Measurements from ENCODE around the gene CCDC196. TPM values are rescaled to one million over a fixed set of nuclear protein-coding genes. Genes with fewer than 3 reads are reported as not detected.

CCDC196 gene
- polyA plus RNA-seq, 1 donor, result 0.72 TPM

GRCh38 chr14:66471584-66471983 is 14.6 kb upstream of the CCDC196 start:
- no peaks in the 10 kb centered on the region for H3K9me3 ChIP-seq (ENCODE audit: control insufficient read depth, low read depth, low read length)
- no peak overlapping the region for H3K4me3 ChIP-seq (ENCODE audit: low read length)
- H3K4me1 ChIP-seq (ENCODE audit: control insufficient read depth, insufficient read depth, low read length), result no peaks in the 10 kb centered on the region
- no CpG with 5 or more reads among the region's 4 CpGs for WGBS (ENCODE audit: insufficient coverage, low lambda C conversion rate)
- no peak for DNase-seq
- H3K36me3 ChIP-seq (ENCODE audit: control insufficient read depth, insufficient read depth, low read length), result no peaks in the 10 kb centered on the region
- H3K27me3 ChIP-seq (ENCODE audit: control insufficient read depth, insufficient read depth, low read length), result no peaks in the 10 kb centered on the region
- H3K27ac ChIP-seq (ENCODE audit: low read length), result no peak overlapping the region

GRCh38 chr14:66472251-66472650 is 13.9 kb upstream of the CCDC196 start:
- no peak overlapping the region for H3K4me3 ChIP-seq (ENCODE audit: low read length)
- H3K27ac ChIP-seq (ENCODE audit: low read length), result no peak overlapping the region
- no peaks in the 10 kb centered on the region for H3K36me3 ChIP-seq (ENCODE audit: control insufficient read depth, insufficient read depth, low read length)
- DNase-seq, result no peak
- no peaks in the 10 kb centered on the region for H3K4me1 ChIP-seq (ENCODE audit: control insufficient read depth, insufficient read depth, low read length)
- H3K9me3 ChIP-seq (ENCODE audit: control insufficient read depth, low read depth, low read length), result no peaks in the 10 kb centered on the region
- no peaks in the 10 kb centered on the region for H3K27me3 ChIP-seq (ENCODE audit: control insufficient read depth, insufficient read depth, low read length)

GRCh38 chr14:66473223-66473622 is 12.9 kb upstream of the CCDC196 start:
- Histone ChIP-seq H3K27ac (ENCODE audit: low read length) (no peak overlapping the region), H3K27me3 (ENCODE audit: control insufficient read depth, insufficient read depth, low read length) (no peaks in the 10 kb centered on the region), H3K4me1 (ENCODE audit: control insufficient read depth, insufficient read depth, low read length) (no peaks in the 10 kb centered on the region), H3K4me3 (ENCODE audit: low read length) (no peak overlapping the region), H3K36me3 (ENCODE audit: control insufficient read depth, insufficient read depth, low read length) (no peaks in the 10 kb centered on the region), H3K9me3 (ENCODE audit: control insufficient read depth, low read depth, low read length) (no peaks in the 10 kb centered on the region)
- WGBS (ENCODE audit: insufficient coverage, low lambda C conversion rate), result 92% methylated on average over 2 of the region's 2 CpGs
- DNase-seq, result no peak

- no peak for DNase-seq
- no peak overlapping the region for H3K27ac ChIP-seq (ENCODE audit: low read length)
- H3K9me3 ChIP-seq (ENCODE audit: control insufficient read depth, low read depth, low read length), result no peaks in the 10 kb centered on the region
- WGBS (ENCODE audit: insufficient coverage, low lambda C conversion rate), result no CpG with 5 or more reads among the region's 1 CpG
- H3K4me3 ChIP-seq (ENCODE audit: low read length), result no peak overlapping the region
- H3K36me3 ChIP-seq (ENCODE audit: control insufficient read depth, insufficient read depth, low read length), result no peaks in the 10 kb centered on the region
- no peaks in the 10 kb centered on the region for H3K4me1 ChIP-seq (ENCODE audit: control insufficient read depth, insufficient read depth, low read length)
- H3K27me3 ChIP-seq (ENCODE audit: control insufficient read depth, insufficient read depth, low read length), result no peaks in the 10 kb centered on the region
Measured at GRCh38 chr14:66476964-66477363, 9.2 kb upstream of the CCDC196 start.

GRCh38 chr14:66477567-66477966 is 8.6 kb upstream of the CCDC196 start:
- DNase-seq, result no peak
- H3K27ac ChIP-seq (ENCODE audit: low read length), result no peak overlapping the region
- no peaks in the 10 kb centered on the region for H3K9me3 ChIP-seq (ENCODE audit: control insufficient read depth, low read depth, low read length)
- H3K4me3 ChIP-seq (ENCODE audit: low read length), result no peak overlapping the region
- no peaks in the 10 kb centered on the region for H3K4me1 ChIP-seq (ENCODE audit: control insufficient read depth, insufficient read depth, low read length)
- no peaks in the 10 kb centered on the region for H3K36me3 ChIP-seq (ENCODE audit: control insufficient read depth, insufficient read depth, low read length)
- H3K27me3 ChIP-seq (ENCODE audit: control insufficient read depth, insufficient read depth, low read length), result no peaks in the 10 kb centered on the region

- DNase-seq, result no peak
- no peak overlapping the region for H3K27ac ChIP-seq (ENCODE audit: low read length)
- no peaks in the 10 kb centered on the region for H3K36me3 ChIP-seq (ENCODE audit: control insufficient read depth, insufficient read depth, low read length)
- H3K9me3 ChIP-seq (ENCODE audit: control insufficient read depth, low read depth, low read length), result no peaks in the 10 kb centered on the region
- no peaks in the 10 kb centered on the region for H3K4me1 ChIP-seq (ENCODE audit: control insufficient read depth, insufficient read depth, low read length)
- WGBS (ENCODE audit: insufficient coverage, low lambda C conversion rate), result no CpG with 5 or more reads among the region's 2 CpGs
- no peaks in the 10 kb centered on the region for H3K27me3 ChIP-seq (ENCODE audit: control insufficient read depth, insufficient read depth, low read length)
- no peak overlapping the region for H3K4me3 ChIP-seq (ENCODE audit: low read length)
Measured at GRCh38 chr14:66482873-66483272, 3.3 kb upstream of the CCDC196 start.

- DNase-seq, result no peak
- no peak overlapping the region for H3K4me3 ChIP-seq (ENCODE audit: low read length)
- H3K27me3 ChIP-seq (ENCODE audit: control insufficient read depth, insufficient read depth, low read length), result no peaks in the 10 kb centered on the region
- 60% methylated on average over 1 of the region's 1 CpG for WGBS (ENCODE audit: insufficient coverage, low lambda C conversion rate)
- no peaks in the 10 kb centered on the region for H3K9me3 ChIP-seq (ENCODE audit: control insufficient read depth, low read depth, low read length)
- H3K4me1 ChIP-seq (ENCODE audit: control insufficient read depth, insufficient read depth, low read length), result no peaks in the 10 kb centered on the region
- no peak overlapping the region for H3K27ac ChIP-seq (ENCODE audit: low read length)
- no peaks in the 10 kb centered on the region for H3K36me3 ChIP-seq (ENCODE audit: control insufficient read depth, insufficient read depth, low read length)
Measured at GRCh38 chr14:66483322-66483721, 2.8 kb upstream of the CCDC196 start.

GRCh38 chr14:66485029-66485428 is 1.1 kb upstream of the CCDC196 start:
- 100% methylated on average over 2 of the region's 3 CpGs for WGBS (ENCODE audit: insufficient coverage, low lambda C conversion rate)
- H3K9me3 ChIP-seq (ENCODE audit: control insufficient read depth, low read depth, low read length), result no peaks in the 10 kb centered on the region

GRCh38 chr14:66487164-66487563 is 993 bp downstream of the CCDC196 start:
- DNase-seq, result no peak
- no peaks in the 10 kb centered on the region for H3K4me1 ChIP-seq (ENCODE audit: control insufficient read depth, insufficient read depth, low read length)
- no peaks in the 10 kb centered on the region for H3K9me3 ChIP-seq (ENCODE audit: control insufficient read depth, low read depth, low read length)
- H3K4me3 ChIP-seq (ENCODE audit: low read length), result no peak overlapping the region
- H3K27ac ChIP-seq (ENCODE audit: low read length), result no peak overlapping the region
- no peaks in the 10 kb centered on the region for H3K36me3 ChIP-seq (ENCODE audit: control insufficient read depth, insufficient read depth, low read length)
- no CpG with 5 or more reads among the region's 2 CpGs for WGBS (ENCODE audit: insufficient coverage, low lambda C conversion rate)
- no peaks in the 10 kb centered on the region for H3K27me3 ChIP-seq (ENCODE audit: control insufficient read depth, insufficient read depth, low read length)

More at GRCh38 chr14:66485029-66485428, 1.1 kb upstream of the CCDC196 start:
- no peak overlapping the region for H3K4me3 ChIP-seq (ENCODE audit: low read length)
- no peak for DNase-seq
- no peak overlapping the region for H3K27ac ChIP-seq (ENCODE audit: low read length)
- H3K36me3 ChIP-seq (ENCODE audit: control insufficient read depth, insufficient read depth, low read length), result no peaks in the 10 kb centered on the region
- H3K4me1 ChIP-seq (ENCODE audit: control insufficient read depth, insufficient read depth, low read length), result no peaks in the 10 kb centered on the region
- no peaks in the 10 kb centered on the region for H3K27me3 ChIP-seq (ENCODE audit: control insufficient read depth, insufficient read depth, low read length)

GRCh38 chr14:66490143-66491111 is 4.3 kb downstream of the CCDC196 start:
- Histone ChIP-seq H3K27me3 (ENCODE audit: control insufficient read depth, insufficient read depth, low read length) (no peaks in the 10 kb centered on the region), H3K4me3 (ENCODE audit: low read length) (no peak overlapping the region), H3K27ac (ENCODE audit: low read length) (no peak overlapping the region), H3K36me3 (ENCODE audit: control insufficient read depth, insufficient read depth, low read length) (no peaks in the 10 kb centered on the region), H3K4me1 (ENCODE audit: control insufficient read depth, insufficient read depth, low read length) (no peaks in the 10 kb centered on the region), H3K9me3 (ENCODE audit: control insufficient read depth, low read depth, low read length) (no peaks in the 10 kb centered on the region)
- WGBS (ENCODE audit: insufficient coverage, low lambda C conversion rate), result no CpG with 5 or more reads among the region's 3 CpGs
- DNase-seq, result no peak

GRCh38 chr14:66493750-66494149 is 7.6 kb downstream of the CCDC196 start:
- H3K9me3 ChIP-seq (ENCODE audit: control insufficient read depth, low read depth, low read length), result no peaks in the 10 kb centered on the region
- no peaks in the 10 kb centered on the region for H3K4me1 ChIP-seq (ENCODE audit: control insufficient read depth, insufficient read depth, low read length)
- H3K36me3 ChIP-seq (ENCODE audit: control insufficient read depth, insufficient read depth, low read length), result no peaks in the 10 kb centered on the region
- no peaks in the 10 kb centered on the region for H3K27me3 ChIP-seq (ENCODE audit: control insufficient read depth, insufficient read depth, low read length)
- DNase-seq, result no peak
- no peak overlapping the region for H3K4me3 ChIP-seq (ENCODE audit: low read length)
- no peak overlapping the region for H3K27ac ChIP-seq (ENCODE audit: low read length)

Data from large intestine (tissue), 3 donors.